ENCODE measurements around the gene MTG2. TPM values are rescaled to one million over a fixed set of nuclear protein-coding genes. Genes with fewer than 3 reads are reported as not detected.

MTG2 gene
- total and polyA plus RNA-seq, 10 of the 15 experiments (the other 5 are each of a cell fraction or from before 2014, with no cell fraction given), result 6.2 to 52.4 (median 34.3) TPM

- intact Hi-C loops (cut with micrococcal nuclease; ENCODE audit: unreplicated experiment), result no loop called here
- FAIRE-seq (no peak), DNase-seq (ENCODE audit: low read depth, low spot score) (no peak), ATAC-seq (no peak)
- H3K9ac ChIP-seq (ENCODE audit: control insufficient read depth, insufficient read depth, low read length), result no peak overlapping the region
- no peaks in the 10 kb centered on the region for H4K20me1 ChIP-seq (ENCODE audit: control insufficient read depth, insufficient read depth)
- H3K79me2 ChIP-seq (ENCODE audit: control insufficient read depth, insufficient read depth, low read length), result no peaks in the 10 kb centered on the region
- in situ Hi-C loops (cut with MboI), result no loop called here
- ChIA-PET CTCF (no interaction called here), RAD21 (ENCODE audit: unreplicated experiment) (no interaction called here), SMC1A (ENCODE audit: uncharacterized antibody, unreplicated experiment) (no interaction called here), POLR2A (no interaction called here)
- H2AFZ ChIP-seq (ENCODE audit: control insufficient read depth, low read depth, low read length), result no peak overlapping the region
- no peak overlapping the region for H3K4me3 ChIP-seq
- no peak overlapping the region for H3K27ac ChIP-seq (ENCODE audit: control insufficient read depth, insufficient read depth)
- H3K27me3 ChIP-seq (replicated peaks in 1 of 2; ENCODE audit: control insufficient read depth in 2 of 2, insufficient read depth in 2 of 2, low read length in 1 of 2), result no peaks in the 10 kb centered on the region
- 74% methylated on average over 17 of the region's 17 CpGs for WGBS (ENCODE audit: insufficient coverage, insufficient replicate concordance, low lambda C conversion rate, missing lambda C conversion rate)
- H3K4me1 ChIP-seq (ENCODE audit: control insufficient read depth, insufficient read depth, low read length), result no peaks in the 10 kb centered on the region
- no peak overlapping the region for H3K4me2 ChIP-seq (ENCODE audit: control insufficient read depth, insufficient read depth)
- no peaks in the 10 kb centered on the region for H3K9me3 ChIP-seq (replicated peaks; ENCODE audit: control insufficient read depth, insufficient read depth, low read length)
- TF ChIP-seq MXI1 (IDR thresholded peaks at IDR 0.05; ENCODE audit: low read depth, low read length), result no peak
- TF ChIP-seq WRNIP1 (IDR thresholded peaks at IDR 0.05; ENCODE audit: borderline replicate concordance, low read depth, low read length), result no peak
- no peak for TF ChIP-seq PAX8 (IDR thresholded peaks at IDR 0.05)
- no peak for TF ChIP-seq ASH2L (IDR thresholded peaks at IDR 0.05; ENCODE audit: borderline replicate concordance, low read depth)
- TF ChIP-seq CREB1 (IDR thresholded peaks at IDR 0.05; ENCODE audit: low read depth), result no peak
- TF ChIP-seq POLR2AphosphoS5 (IDR thresholded peaks at IDR 0.05; ENCODE audit: low read length), result no peak
- TF ChIP-seq ZBTB4 (CRISPR knock-in tag; IDR thresholded peaks at IDR 0.05), result no peak
- TF ChIP-seq NR2C1 (IDR thresholded peaks at IDR 0.05), result no peak
- TF ChIP-seq ZBTB33 (IDR thresholded peaks at IDR 0.05), result no peak
- BruUV-seq (replicated peaks), result no TSS peak
- no peaks in the 10 kb centered on the region for H3K36me3 ChIP-seq (ENCODE audit: control insufficient read depth in 2 of 2, insufficient read depth in 2 of 2, low read length in 1 of 2)
Observed at GRCh38 chr20:62209850-62210495, 27.1 kb downstream of the MTG2 start.

Measured in GM12878 (cell line).